Keratinocyte (primary cell): ENCODE measurements around the gene CORO2B. TPM values are rescaled to one million over a fixed set of nuclear protein-coding genes. Genes with fewer than 3 reads are reported as not detected.

Experiments used
- DNase-seq: peaks from one replicate; pipeline ENCODE4 v3.0.0-alpha.2; 2011; ENCODE audit warnings: low read depth, missing footprints, low spot score
- FAIRE-seq: peaks from 2 replicates; lab custom pipeline; 2011; peaks lifted over from hg19 to GRCh38; lab: Jason Lieb, UNC
- H2AFZ ChIP-seq: 2 replicates; pipeline ENCODE4 v1.6.0; 2012; ENCODE audit warnings: low read length, control low read depth, inconsistent platforms; ENCODE audit not compliant: control insufficient read depth
- H3K27ac ChIP-seq: 2 replicates; pipeline ENCODE4 v1.5.1; 2011; ENCODE audit warnings: low read length; ENCODE audit not compliant: control insufficient read depth, insufficient read depth
- H3K27me3 ChIP-seq: 3 replicates; pipeline ENCODE4 v1.6.0; 2011; ENCODE audit warnings: low read length; ENCODE audit not compliant: control insufficient read depth, insufficient read depth; ENCODE audit errors: extremely low read depth
- H3K36me3 ChIP-seq, 2 experiments: 2 replicates in 1 of 2; 3 replicates in 1 of 2; pipeline ENCODE4 v1.5.1; 2011; ENCODE audit warnings: low read length in 2 of 2, mild to moderate bottlenecking in 1 of 2; ENCODE audit not compliant: control insufficient read depth in 2 of 2, insufficient read depth in 2 of 2; ENCODE audit errors: extremely low read depth in 1 of 2
- H3K4me1 ChIP-seq: 3 replicates; pipeline ENCODE4 v1.5.1; 2011; ENCODE audit warnings: low read length; ENCODE audit not compliant: control insufficient read depth, insufficient read depth; ENCODE audit errors: extremely low read depth
- H3K4me2 ChIP-seq: 3 replicates; pipeline ENCODE4 v1.6.0; 2011; ENCODE audit warnings: low read depth, low read length; ENCODE audit not compliant: control insufficient read depth, insufficient read depth; ENCODE audit errors: extremely low read depth
- H3K4me3 ChIP-seq, 3 experiments: fragments of 200-600 bp in 1 of 3; sonication (generic) in 1 of 3; 2 replicates in 2 of 3; 3 replicates in 1 of 3; pipeline ENCODE4 v1.5.1; 2011 to 2016; ENCODE audit warnings: low read length in 3 of 3, mild to moderate bottlenecking in 3 of 3, control low read depth in 2 of 3, inconsistent platforms in 1 of 3, low read depth in 1 of 3, mixed read lengths in 1 of 3, mixed run types in 1 of 3, moderate library complexity in 1 of 3; ENCODE audit not compliant: control insufficient read depth in 2 of 3, insufficient read depth in 2 of 3; ENCODE audit errors: extremely low read depth in 1 of 3
- H3K79me2 ChIP-seq: 2 replicates; pipeline ENCODE4 v1.6.0; 2012; ENCODE audit warnings: low read length; ENCODE audit not compliant: control insufficient read depth, insufficient read depth
- H3K9ac ChIP-seq: 3 replicates; pipeline ENCODE4 v1.6.0; 2011; ENCODE audit warnings: low read length; ENCODE audit not compliant: control insufficient read depth, insufficient read depth; ENCODE audit errors: extremely low read depth
- H3K9me1 ChIP-seq: 3 replicates; pipeline ENCODE4 v1.6.0; 2011; ENCODE audit warnings: low read length; ENCODE audit not compliant: control insufficient read depth, insufficient read depth; ENCODE audit errors: extremely low read depth
- H3K9me3 ChIP-seq: 2 replicates; pipeline ENCODE4 v1.5.1; 2012; ENCODE audit warnings: low read depth, low read length; ENCODE audit not compliant: control insufficient read depth
- H4K20me1 ChIP-seq: 3 replicates; pipeline ENCODE4 v1.6.0; 2011; ENCODE audit warnings: low read length; ENCODE audit not compliant: control insufficient read depth, insufficient read depth; ENCODE audit errors: extremely low read depth
- CTCF ChIP-seq, 3 experiments: IDR thresholded peaks in 1 of 3; conservative IDR thresholded peaks in 1 of 3; optimal IDR thresholded peaks in 1 of 3; 2 replicates in 2 of 3; 3 replicates in 1 of 3; pipeline versions ENCODE3 to v1.5.1; 2011; ENCODE audit warnings: low read length in 3 of 3, mild to moderate bottlenecking in 3 of 3, moderate library complexity in 2 of 3, control low read depth in 1 of 3, inconsistent platforms in 1 of 3; ENCODE audit not compliant: insufficient read depth in 2 of 3; ENCODE audit errors: extremely low read depth in 1 of 3
- EZH2 ChIP-seq: IDR thresholded peaks from one replicate; pipeline ENCODE4 v1.6.1; 2012; ENCODE audit warnings: inconsistent platforms, mild to moderate bottlenecking, low read length, moderate library complexity
- dilution Hi-C: fragments of 300-500 bp; cut with MboI; formaldehyde crosslinking; loops from one replicate; pipeline ENCODE4 v1.7.0; 2020; ENCODE audit warnings: low sequenced_read_pairs; ENCODE audit not compliant: extremely low pct_ligation_motif_present
- polyA plus RNA-seq, 5 experiments: library from polyadenylated mRNA; depleted of rRNA in 3 of 5; stranded (reverse) in 3 of 5; stranded (forward) in 1 of 5; unstranded in 1 of 5; fragments of >200 nt; gene quantifications; 1 replicate in 1 of 5; 2 replicates in 3 of 5; 3 replicates in 1 of 5; pipeline versions ENCODE4 v1.2.1 to v1.2.3, GENCODE V29; 2011 to 2012; ENCODE audit warnings: missing spikeins in 2 of 5, low read depth in 1 of 5, low replicate concordance in 1 of 5

The CORO2B gene
- polyA plus RNA-seq, 1 donor (not counting 4 experiments of a cell fraction or from before 2014, with no cell fraction given) = 0.13 TPM

- H4K20me1 ChIP-seq = peaks cover 3% of the 10 kb centered on the region
- no peak overlapping the region for H3K4me3 ChIP-seq
- H3K9ac ChIP-seq = no peak overlapping the region
- no peak for DNase-seq
- no peak overlapping the region for H3K4me2 ChIP-seq
- no peak for FAIRE-seq
- H3K27me3 ChIP-seq = no peaks in the 10 kb centered on the region
- no peak overlapping the region for H2AFZ ChIP-seq
- no peak overlapping the region for H3K27ac ChIP-seq
- H3K4me1 ChIP-seq = peaks cover 8% of the 10 kb centered on the region
- H3K36me3 ChIP-seq = no peaks in the 10 kb centered on the region
- no peaks in the 10 kb centered on the region for H3K9me3 ChIP-seq
- dilution Hi-C loops = no loop called here
- TF ChIP-seq EZH2 = no peak
- H3K9me1 ChIP-seq = no peaks in the 10 kb centered on the region
- no peaks in the 10 kb centered on the region for H3K79me2 ChIP-seq
Measured at GRCh38 chr15:68654786-68655560, 76.2 kb downstream of the CORO2B start.

- Histone ChIP-seq H3K4me3 (no peak overlapping the region), H4K20me1 (peaks cover 3% of the 10 kb centered on the region), H3K36me3 (no peaks in the 10 kb centered on the region), H3K4me2 (no peak overlapping the region), H3K9me1 (no peaks in the 10 kb centered on the region), H3K4me1 (peaks cover 8% of the 10 kb centered on the region), H3K9ac (no peak overlapping the region), H3K9me3 (no peaks in the 10 kb centered on the region), H3K27ac (no peak overlapping the region), H2AFZ (no peak overlapping the region), H3K79me2 (no peaks in the 10 kb centered on the region), H3K27me3 (no peaks in the 10 kb centered on the region)
- FAIRE-seq (no peak), DNase-seq (no peak)
- dilution Hi-C loops = no loop called here
- TF ChIP-seq EZH2 = no peak
- no peak for TF ChIP-seq CTCF (optimal IDR thresholded peaks at IDR 0.05 in 1 of 3, IDR thresholded peaks at IDR 0.05 in 1 of 3, conservative IDR thresholded peaks at IDR 0.05 in 1 of 3; ENCODE audit: extremely low read depth in 1 of 3, insufficient read depth in 2 of 3, low read length in 3 of 3)
Measured at GRCh38 chr15:68655686-68656437, 77.1 kb downstream of the CORO2B start.
